Erythroblast (primary cell): Measurements from ENCODE around the gene L3MBTL4.

Source experiments
- GATA1 ChIP-seq: IDR thresholded peaks from 2 replicates; pipeline ENCODE4 v1.6.1; 2011; ENCODE audit warnings: low read depth, mild to moderate bottlenecking, control low read depth, low read length, moderate library complexity
- POLR2A ChIP-seq: IDR thresholded peaks from 2 replicates; pipeline ENCODE4 v1.6.1; 2011; ENCODE audit warnings: mild to moderate bottlenecking, low read length

DNA sequence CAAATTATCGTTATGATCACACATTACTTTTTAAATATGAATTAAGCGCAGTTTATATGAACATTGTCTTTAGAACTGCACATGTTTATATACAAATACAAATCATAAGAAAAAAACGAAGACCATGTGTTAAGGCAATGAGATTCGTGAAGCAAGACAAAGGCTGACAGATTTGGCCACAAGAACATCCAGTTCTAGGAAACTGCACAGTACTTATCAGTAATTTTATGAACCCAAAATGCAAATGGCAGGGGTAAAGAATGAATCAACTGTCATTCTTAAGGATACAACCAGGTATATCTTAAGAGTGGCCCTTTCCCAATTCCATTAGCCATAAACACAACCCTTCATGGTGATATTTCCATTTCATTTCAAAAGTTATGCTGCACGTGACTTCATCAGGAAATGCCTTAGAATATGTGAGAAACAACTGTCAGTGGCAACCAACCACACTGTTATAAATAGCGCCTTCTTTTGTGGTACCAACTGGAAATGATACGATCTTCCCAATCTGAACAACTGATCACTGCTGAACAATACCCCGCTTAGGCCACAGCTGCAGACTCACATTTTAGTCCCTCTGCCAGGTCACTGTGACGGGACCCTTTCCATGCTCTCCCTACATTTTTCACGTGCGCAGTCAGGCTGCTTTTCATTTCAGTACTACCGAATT lies 144.9 kb downstream of the L3MBTL4 start:
- no peak for TF ChIP-seq POLR2A
- no peak for TF ChIP-seq GATA1
